Smooth muscle cell of the brain vasculature (primary cell): ENCODE results near the gene DDX10.

ENCODE experiments used
- DNase-seq: peaks from one replicate; pipeline ENCODE4 v3.0.0-alpha.2; 2012; ENCODE audit warnings: low read depth, low spot score

The DDX10 gene

DNA sequence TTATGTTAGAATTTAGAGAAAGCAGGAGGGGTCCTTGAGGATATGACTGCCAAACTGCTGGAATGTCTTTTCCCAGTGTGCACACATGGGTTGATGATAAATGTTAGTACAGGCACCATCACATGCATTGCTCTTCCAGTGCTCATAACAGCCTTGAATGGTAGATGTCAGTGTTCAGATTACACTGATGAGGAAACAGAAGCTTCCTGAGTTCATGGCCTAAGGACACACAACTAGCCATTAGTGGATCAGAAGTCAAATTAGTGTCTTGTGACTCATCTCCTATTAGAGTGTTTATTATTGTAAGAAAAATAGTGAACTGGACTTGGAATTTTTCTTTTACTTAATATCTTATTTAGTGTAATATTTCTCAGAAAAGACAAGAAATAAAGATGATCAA, 241.5 kb downstream of the DDX10 start:
- DNase-seq, result peak; percentile 52

DNA sequence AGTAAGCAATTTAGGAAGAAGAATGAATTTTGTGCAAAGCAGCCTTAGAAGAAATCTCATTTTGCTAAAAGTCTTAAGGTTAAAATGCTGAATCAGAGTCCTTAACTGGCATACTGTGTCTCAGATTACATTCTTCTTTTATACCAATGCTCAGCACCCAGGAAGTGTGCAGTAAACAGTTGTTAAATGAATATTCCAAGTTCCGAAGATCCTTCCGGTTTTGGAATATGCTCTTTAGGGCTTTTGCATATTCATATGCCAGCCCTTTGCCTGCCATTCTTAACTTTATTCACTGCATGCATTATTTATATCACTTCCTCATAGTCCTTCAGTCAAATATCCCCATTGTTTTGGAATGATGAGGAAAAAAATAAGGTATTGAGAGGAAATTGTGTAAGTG, 242.0 kb downstream of the DDX10 start:
- DNase-seq, result no peak

DNA sequence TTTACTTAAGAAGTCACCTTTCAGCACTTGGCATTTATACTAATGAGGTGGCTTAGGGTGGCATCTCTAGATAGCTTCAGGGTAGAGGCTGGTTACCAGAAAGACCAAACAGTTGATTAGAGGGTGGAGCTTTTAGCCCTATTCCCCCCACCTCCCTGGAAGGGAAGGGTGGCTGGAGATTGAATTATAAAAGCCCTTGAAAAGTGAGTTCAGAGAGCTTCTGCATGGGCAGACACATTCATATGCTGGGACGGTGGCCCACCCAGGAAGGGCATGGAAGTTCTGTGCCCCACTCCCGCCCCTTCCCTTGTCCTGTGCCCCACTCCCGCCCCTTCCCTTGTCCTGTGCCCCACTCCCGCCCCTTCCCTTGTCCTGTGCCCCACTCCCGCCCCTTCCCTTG, 244.2 kb downstream of the DDX10 start:
- no peak for DNase-seq

GRCh38 chr11:108909921-108910320, 245.1 kb downstream of the DDX10 start:
- DNase-seq, result no peak

DNA sequence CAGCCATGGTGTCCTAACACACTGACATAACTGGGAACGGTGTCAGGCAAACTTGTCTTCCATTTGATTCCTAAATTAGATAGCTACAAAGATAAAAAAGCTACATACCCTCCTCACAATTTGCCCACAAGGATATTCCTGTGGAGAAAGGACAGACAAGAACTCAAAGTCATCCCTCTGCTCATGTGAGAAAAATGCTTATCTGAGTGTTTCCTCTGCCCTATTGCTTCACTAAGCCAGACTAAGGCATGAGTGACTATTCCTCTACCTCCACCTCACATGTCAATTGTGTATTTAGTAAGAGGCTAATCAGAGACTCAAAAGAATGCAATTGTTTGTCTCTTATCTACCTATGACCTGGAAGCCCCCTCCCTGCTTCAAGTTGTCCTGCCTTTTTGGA, 247.7 kb downstream of the DDX10 start:
- no peak for DNase-seq

GRCh38 chr11:108913204-108913603, 248.3 kb downstream of the DDX10 start:
- DNase-seq, result no peak

DNA sequence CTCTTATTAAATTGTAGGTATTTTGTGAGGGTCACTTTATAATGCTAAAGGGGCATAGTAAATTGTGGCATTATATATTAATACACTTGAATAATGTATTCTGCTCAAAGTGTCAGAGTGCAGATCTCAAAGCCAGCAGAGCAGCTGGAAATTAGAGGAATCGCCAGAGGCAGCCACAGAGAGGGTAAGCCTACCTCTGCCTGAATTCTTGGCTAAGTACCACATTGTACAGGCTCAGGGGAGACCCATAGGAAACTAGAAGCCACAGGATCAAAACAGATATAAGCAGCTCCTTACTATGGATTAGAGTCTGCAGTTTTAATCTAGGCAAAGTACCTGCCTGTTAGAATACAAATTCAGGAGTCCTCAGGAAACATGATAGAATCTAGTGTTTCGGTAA, 249.3 kb downstream of the DDX10 start:
- DNase-seq, result no peak

DNA sequence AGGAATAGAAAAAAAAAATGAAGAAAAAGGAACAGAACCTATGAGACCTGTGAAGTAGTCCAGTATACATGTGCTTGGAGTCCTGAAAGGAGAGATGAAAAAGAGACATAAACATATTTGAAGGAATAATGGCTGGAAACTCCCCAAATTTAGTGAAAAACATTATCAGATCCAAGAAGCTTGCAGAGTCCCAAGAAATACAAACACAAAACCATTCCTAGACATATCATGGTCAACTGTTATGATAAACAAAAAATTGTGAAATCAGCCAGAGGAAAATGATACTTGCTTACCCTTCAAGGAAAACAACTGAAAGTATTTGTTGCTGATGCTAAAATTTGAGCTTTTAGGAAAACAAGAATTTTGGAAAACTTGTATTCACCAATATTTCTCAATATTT, 250.1 kb downstream of the DDX10 start:
- no peak for DNase-seq

- no peak for DNase-seq
These were observed 250.8 kb downstream of the DDX10 start for GRCh38 chr11:108915666-108916065.

DNA sequence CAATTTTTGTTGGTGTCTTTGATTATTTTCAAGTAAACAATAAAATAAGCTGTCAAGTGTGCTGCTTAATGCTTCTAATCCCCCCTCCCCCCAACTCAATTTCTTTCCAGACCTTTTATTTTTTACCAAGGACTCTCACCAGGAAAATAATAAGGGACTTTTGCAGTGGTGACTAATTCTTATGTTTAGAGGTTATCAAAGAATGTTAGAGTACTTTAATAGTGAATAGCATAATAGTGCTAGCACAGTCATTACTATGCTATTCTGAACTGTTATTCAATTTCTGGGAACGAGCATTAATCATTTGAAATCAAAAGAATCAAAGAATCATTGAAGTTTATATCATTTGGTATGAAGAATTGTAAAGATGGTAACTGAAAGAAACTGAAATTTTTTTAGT, 251.4 kb downstream of the DDX10 start:
- DNase-seq, result no peak

GRCh38 chr11:108916935-108917334, 252.1 kb downstream of the DDX10 start:
- DNase-seq, result no peak

- no peak for DNase-seq
These were observed 256.3 kb downstream of the DDX10 start for GRCh38 chr11:108921211-108921610.

DNA sequence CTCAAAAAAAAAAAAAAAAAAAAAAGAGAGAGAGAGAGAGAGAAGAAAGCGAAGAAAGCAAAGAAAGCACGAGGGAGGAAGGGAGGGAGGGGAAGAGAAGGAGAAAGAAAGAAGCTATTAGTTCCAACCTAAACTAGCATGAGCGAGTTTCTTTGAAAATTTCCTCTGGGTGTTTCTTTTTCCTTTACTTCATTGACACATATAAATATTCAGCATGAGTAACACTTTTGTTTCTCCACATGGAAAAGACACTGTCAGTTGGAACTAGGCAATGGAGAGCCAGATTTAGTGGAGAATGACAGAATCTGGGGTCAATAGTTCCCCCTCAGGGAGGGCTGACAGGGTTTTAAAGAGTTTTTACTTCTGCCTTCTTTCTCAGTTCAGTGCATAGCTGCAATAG, 257.4 kb downstream of the DDX10 start:
- DNase-seq, result no peak

- DNase-seq, result no peak
These were observed 258.5 kb downstream of the DDX10 start for GRCh38 chr11:108923413-108923812.

DNA sequence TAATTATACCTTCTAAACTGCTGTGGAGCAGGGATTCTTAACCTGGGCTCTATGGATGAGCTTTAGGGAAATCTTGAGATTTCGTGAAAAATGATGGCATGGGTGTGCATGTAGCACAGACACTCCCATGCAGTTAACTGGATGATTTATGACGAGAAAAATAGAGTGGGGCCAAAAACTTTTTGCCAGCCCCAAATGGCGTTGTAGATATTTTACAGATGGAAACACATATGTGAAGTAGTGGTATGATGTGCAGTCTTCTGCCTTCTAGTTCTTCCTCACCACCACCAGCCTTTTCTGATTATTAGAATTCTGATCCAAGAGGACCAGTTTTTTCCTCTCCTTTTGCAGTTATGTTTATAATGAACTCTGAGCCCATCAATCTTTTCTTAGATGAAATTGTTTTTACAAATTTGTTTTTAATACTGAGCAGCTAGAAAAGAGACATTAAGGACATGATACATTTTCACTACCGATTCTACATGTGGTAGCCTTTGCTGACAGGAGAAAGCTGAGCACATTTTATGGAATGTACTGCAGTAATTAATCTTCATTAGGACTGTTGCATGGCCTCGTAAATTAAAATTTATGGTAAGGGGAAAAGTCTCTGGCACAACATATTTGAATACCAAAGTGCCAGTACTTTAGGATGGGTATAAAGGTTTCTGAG, 261.4 kb downstream of the DDX10 start:
- DNase-seq, result no peak

DNA sequence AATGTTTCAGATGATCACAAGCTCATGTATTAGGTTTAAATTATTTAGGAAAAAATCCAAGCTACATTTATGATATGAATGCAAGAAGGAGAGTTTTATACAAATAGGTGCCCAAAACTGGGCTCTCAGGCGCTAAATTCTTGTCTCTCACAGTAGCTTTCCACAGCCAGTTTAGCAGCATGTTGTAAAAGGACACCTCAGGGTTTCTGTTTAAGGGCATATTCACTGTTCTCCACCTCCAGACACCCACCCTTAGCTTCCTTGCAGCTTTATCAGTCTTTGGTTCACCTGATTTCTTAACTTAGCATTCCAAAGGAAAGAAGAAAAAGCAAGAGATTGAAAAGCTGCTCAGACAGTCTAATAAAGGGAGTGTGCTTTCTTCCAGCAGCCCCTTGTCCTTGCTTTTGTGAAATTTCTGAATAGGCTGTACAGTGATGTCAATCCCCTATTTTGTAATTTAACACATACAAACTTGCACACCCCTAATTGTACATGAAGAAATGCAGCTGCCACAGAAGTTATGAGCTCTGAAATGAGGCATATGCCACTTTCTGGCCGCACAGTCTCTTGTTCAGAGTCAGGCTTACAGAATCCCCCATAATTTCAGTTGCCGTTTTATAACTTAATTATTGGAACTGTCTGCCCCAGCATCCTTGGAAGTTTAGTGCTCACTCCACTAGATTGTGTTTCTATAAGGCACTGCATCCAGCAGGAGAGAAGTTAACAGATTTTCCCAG, 262.1 kb downstream of the DDX10 start:
- no peak for DNase-seq

- DNase-seq, result no peak
These were observed 263.1 kb downstream of the DDX10 start for GRCh38 chr11:108927791-108928545.

DNA sequence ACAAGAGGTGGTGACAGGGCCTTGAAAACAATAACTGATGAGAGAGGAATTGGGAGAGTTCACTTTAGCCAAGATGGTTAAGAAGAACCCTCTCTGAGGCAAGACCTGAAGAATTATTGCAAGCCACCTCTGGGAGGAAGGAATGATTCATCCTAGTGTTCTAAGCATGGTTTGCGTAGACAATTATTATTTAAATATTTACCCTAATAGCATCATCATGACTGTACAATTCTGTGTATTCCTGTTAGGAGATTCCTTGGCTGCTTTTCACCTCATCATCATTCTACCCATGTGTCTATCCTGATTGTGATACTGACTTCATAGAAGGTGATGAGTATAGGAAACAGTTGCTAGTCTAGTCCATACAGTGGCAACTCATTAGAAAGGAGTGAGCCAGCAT, 264.4 kb downstream of the DDX10 start:
- no peak for DNase-seq

DNA sequence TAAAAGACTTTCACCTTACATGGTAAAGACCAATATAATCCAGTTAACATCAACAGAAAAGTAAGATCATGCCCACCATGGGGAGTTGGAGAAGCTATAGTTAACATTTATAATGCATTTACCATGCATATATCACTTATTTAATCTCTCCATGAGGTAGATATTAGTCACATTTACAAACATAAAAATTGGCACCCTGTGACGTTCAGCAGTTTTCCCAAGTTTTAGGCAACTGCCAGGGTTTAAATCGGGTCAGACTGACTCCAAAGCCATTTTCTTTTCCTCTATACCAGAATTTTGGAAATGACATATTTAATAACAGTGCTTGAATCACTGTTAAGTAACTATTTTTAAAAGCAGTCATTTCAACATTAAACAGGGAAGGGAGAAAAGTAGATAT, 266.3 kb downstream of the DDX10 start:
- DNase-seq, result peak; percentile 36

GRCh38 chr11:108933630-108934029, 268.8 kb downstream of the DDX10 start:
- no peak for DNase-seq

GRCh38 chr11:108934289-108934688, 269.4 kb downstream of the DDX10 start:
- no peak for DNase-seq

- DNase-seq, result no peak
These were observed 269.8 kb downstream of the DDX10 start for GRCh38 chr11:108934696-108935095.

- no peak for DNase-seq
These were observed 272.9 kb downstream of the DDX10 start for GRCh38 chr11:108937746-108938145.
